Esophagus muscularis mucosa (tissue), 4 donors: ENCODE data around the gene TNFAIP8L2. TPM values are rescaled to one million over a fixed set of nuclear protein-coding genes. Genes with fewer than 3 reads are reported as not detected.
"Not testable (repeated sequence)": the region's sequence is repeated elsewhere in the genome, so short reads cannot be mapped to it uniquely, and the experiment has no call there.

Source experiments
- DNase-seq: peaks from one replicate; pipeline ENCODE4 v3.0.0-alpha.2; 2017; ENCODE audit errors: extremely low spot score
- H3K27ac ChIP-seq, 4 donors: fragments of 200-600 bp; sonication (generic); replicated peaks in 1 of 4; 1 replicate in 3 of 4; 2 replicates in 1 of 4; pipeline ENCODE4 v1.5.1; 2016 to 2019; ENCODE audit warnings: mild to moderate bottlenecking in 1 of 4
- H3K27me3 ChIP-seq, 4 donors: fragments of 200-600 bp; sonication (generic); one replicate each; pipeline versions ENCODE4 v1.5.1 to v1.6.0; 2016 to 2019
- H3K36me3 ChIP-seq, 4 donors: fragments of 200-600 bp; sonication (generic); one replicate each; pipeline ENCODE4 v1.5.1; 2016 to 2019
- H3K4me1 ChIP-seq, 4 donors: fragments of 200-600 bp; sonication (generic); one replicate each; pipeline ENCODE4 v1.5.1; 2016 to 2019
- H3K4me3 ChIP-seq, 4 donors: fragments of 200-600 bp; sonication (generic); 1 replicate in 2 of 4; 2 replicates in 2 of 4; pipeline ENCODE4 v1.5.1; 2016 to 2019; ENCODE audit warnings: mild to moderate bottlenecking in 4 of 4, moderate library complexity in 1 of 4
- H3K9me3 ChIP-seq, 4 donors: fragments of 200-600 bp; sonication (generic); 1 replicate in 3 of 4; 2 replicates in 1 of 4; pipeline ENCODE4 v1.5.1; 2016 to 2019
- EP300 ChIP-seq: sonication (generic); formaldehyde crosslinking; IDR thresholded peaks from one replicate; pipeline ENCODE4 v1.6.1; 2017; ENCODE audit warnings: antibody characterized with exemption
- POLR2A ChIP-seq: fragments of 450-650 bp; IDR thresholded peaks from one replicate; pipeline ENCODE4 v1.6.1; 2017; ENCODE audit warnings: antibody characterized with exemption, moderate library complexity, mild to moderate bottlenecking, low read depth
- POLR2AphosphoS5 ChIP-seq, 2 donors: sonication (generic); formaldehyde crosslinking; IDR thresholded peaks; one replicate each; pipeline ENCODE4 v1.6.1; 2017; ENCODE audit warnings: antibody characterized with exemption in 2 of 2
- WGBS: methylation state at CpG from one replicate; pipeline ENCODE4 v1.1.5; 2018; 5-methylcytosine and 5-hydroxymethylcytosine counted together
- intact Hi-C: fragments of 100-400 bp; cut with DNase I; formaldehyde crosslinking; loops from one replicate; pipeline ENCODE4 v1.15.1; 2023
- total RNA-seq, 4 donors: library from RNA; depleted of rRNA; stranded (reverse); fragments of >200 nt; gene quantifications; one replicate each; pipeline versions ENCODE4 v1.1.0 to v1.2.1, GENCODE V29; 2016
- TF ChIP-seq, protein P1 (sequence below), 3 experiments: fragments of 200-600 bp in 2 of 3; fragments of 450-650 bp in 1 of 3; sonication (generic) in 2 of 3; IDR thresholded peaks; one replicate each; pipeline ENCODE4 v1.5.1; 2017 to 2019; ENCODE audit warnings: antibody characterized with exemption in 3 of 3, mild to moderate bottlenecking in 2 of 3, moderate library complexity in 1 of 3

Gene TNFAIP8L2
- total RNA-seq, 4 donors from 2014 or later: 2.8 to 8.3 (median 5.0) TPM

DNA sequence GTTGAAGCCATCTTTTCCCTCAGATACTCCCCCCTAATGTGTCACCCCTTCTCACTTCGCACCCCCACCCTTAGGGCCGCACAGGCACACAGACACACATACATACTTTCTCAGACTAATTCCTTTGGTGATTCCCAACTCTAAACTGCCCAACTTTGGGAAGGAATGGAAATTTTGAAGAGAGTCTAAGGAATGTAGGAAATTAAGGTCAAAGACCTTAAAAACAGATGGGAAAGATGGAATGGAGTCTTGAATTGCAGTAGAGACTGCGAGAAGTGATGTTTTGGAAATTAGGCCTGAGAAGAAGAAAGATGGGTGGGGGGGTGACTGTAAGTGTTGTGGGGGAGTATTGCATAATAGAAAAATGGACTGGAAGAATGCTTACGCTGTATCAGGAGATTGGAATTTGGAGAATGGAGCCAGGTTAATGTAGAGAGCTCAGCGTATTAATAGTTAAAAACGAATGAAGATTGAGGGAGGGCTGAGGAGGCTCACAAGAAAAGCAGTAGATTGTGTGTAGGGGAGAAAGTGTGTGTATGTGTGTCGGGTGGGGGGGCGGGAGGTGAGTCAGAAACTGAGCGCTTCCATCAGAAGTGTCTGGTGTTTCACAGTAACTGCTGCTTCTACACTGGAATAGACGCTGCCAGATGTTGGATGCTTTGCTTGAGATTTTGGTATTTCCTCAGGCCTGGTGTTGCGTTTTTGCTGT lies 43.6 kb downstream of the TNFAIP8L2 start:
- peak overlapping the region; percentile 92 to 96 (median 95) for H3K27ac ChIP-seq
- TF ChIP-seq POLR2AphosphoS5 (IDR thresholded peaks at IDR 0.05) (peak; percentile 3 to 25), POLR2A (no peak), EP300 (no peak)
- TF ChIP-seq, protein P1, sequence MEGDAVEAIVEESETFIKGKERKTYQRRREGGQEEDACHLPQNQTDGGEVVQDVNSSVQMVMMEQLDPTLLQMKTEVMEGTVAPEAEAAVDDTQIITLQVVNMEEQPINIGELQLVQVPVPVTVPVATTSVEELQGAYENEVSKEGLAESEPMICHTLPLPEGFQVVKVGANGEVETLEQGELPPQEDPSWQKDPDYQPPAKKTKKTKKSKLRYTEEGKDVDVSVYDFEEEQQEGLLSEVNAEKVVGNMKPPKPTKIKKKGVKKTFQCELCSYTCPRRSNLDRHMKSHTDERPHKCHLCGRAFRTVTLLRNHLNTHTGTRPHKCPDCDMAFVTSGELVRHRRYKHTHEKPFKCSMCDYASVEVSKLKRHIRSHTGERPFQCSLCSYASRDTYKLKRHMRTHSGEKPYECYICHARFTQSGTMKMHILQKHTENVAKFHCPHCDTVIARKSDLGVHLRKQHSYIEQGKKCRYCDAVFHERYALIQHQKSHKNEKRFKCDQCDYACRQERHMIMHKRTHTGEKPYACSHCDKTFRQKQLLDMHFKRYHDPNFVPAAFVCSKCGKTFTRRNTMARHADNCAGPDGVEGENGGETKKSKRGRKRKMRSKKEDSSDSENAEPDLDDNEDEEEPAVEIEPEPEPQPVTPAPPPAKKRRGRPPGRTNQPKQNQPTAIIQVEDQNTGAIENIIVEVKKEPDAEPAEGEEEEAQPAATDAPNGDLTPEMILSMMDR (IDR thresholded peaks at IDR 0.05): no peak
- no peak for DNase-seq
- WGBS: 11% methylated on average over 11 of the region's 11 CpGs
- H3K36me3 ChIP-seq: peaks cover 5 to 20% (median 18%) of the 10 kb centered on the region in 4 donors
- H3K4me1 ChIP-seq: peaks cover 40 to 83% (median 75%) of the 10 kb centered on the region in 4 donors
- peak overlapping the region; percentile 82 to 92 (median 86) for H3K4me3 ChIP-seq
- no peaks in the 10 kb centered on the region for H3K27me3 ChIP-seq
- intact Hi-C loops: no loop called here
- no peaks in the 10 kb centered on the region for H3K9me3 ChIP-seq

- intact Hi-C loops, H3K4me3 ChIP-seq, H3K27me3 ChIP-seq, H3K9me3 ChIP-seq, DNase-seq: not testable (repeated sequence)
- H3K4me1 ChIP-seq: peaks cover 30 to 69% (median 67%) of the 10 kb centered on the region in 4 donors
- peaks cover 27 to 59% (median 55%) of the 10 kb centered on the region in 4 donors for H3K36me3 ChIP-seq
- H3K27ac ChIP-seq: peak overlapping the region in 1 of 4 donors; percentile 22
- 89% methylated on average over 10 of the region's 12 CpGs for WGBS
Observed at GRCh38 chr1:151205381-151205965, 49.0 kb downstream of the TNFAIP8L2 start.

Other genes with a start within 250 kb of the TNFAIP8L2 start
- 10 to 100 TPM; 24.9 to 30.2 (median 27.7) TPM for gene SETDB1, start 230.3 kb upstream of the TNFAIP8L2 start, total RNA-seq
- gene CERS2, start 181.8 kb upstream of the TNFAIP8L2 start, total RNA-seq: 100 to 1,000 TPM in 3 of 4 donors, 10 to 100 TPM in 1; 91.8 to 130 (median 117) TPM
- gene ANXA9, start 174.4 kb upstream of the TNFAIP8L2 start, total RNA-seq: under 1 TPM; 0.13 to 0.42 (median 0.34) TPM
- 10 to 100 TPM; 21.6 to 31.7 (median 27.0) TPM for gene MINDY1, start 149.7 kb upstream of the TNFAIP8L2 start, total RNA-seq
- gene PRUNE1, start 148.2 kb upstream of the TNFAIP8L2 start, total RNA-seq: 10 to 100 TPM; 17.4 to 40.7 (median 23.1) TPM
- gene BNIPL, start 120.1 kb upstream of the TNFAIP8L2 start, total RNA-seq: under 1 TPM; under 0.01 to 0.17 (median 0.12) TPM
- gene C1orf56, start 108.9 kb upstream of the TNFAIP8L2 start, total RNA-seq: 1 to 10 TPM; 4.3 to 8.7 (median 8.2) TPM
- gene CDC42SE1, start 97.0 kb upstream of the TNFAIP8L2 start, total RNA-seq: 10 to 100 TPM; 41.1 to 58.2 (median 49.6) TPM
- gene MLLT11, start 96.3 kb upstream of the TNFAIP8L2 start, total RNA-seq: 1 to 10 TPM in 2 of 4 donors, under 1 TPM in 2; 0.78 to 1.7 (median 1.2) TPM
- gene GABPB2, start 85.9 kb upstream of the TNFAIP8L2 start, total RNA-seq: 10 to 100 TPM; 16.1 to 25.7 (median 20.9) TPM
- gene SEMA6C, start 10.0 kb upstream of the TNFAIP8L2 start, total RNA-seq: 10 to 100 TPM in 1 of 4 donors, 1 to 10 TPM in 3; 5.3 to 12.2 (median 7.3) TPM
- gene LYSMD1, start 9.3 kb downstream of the TNFAIP8L2 start, total RNA-seq: 10 to 100 TPM; 10.9 to 23.5 (median 12.6) TPM
- gene SCNM1, start 9.5 kb downstream of the TNFAIP8L2 start, total RNA-seq: 10 to 100 TPM; 11.2 to 39.3 (median 21.4) TPM
- 1 to 10 TPM in 2 of 4 donors, not detected in 2; 1.5 to 1.6 TPM for gene TMOD4, start 19.3 kb downstream of the TNFAIP8L2 start, total RNA-seq
- 10 to 100 TPM; 45.7 to 57.0 (median 54.3) TPM for gene VPS72, start 33.5 kb downstream of the TNFAIP8L2 start, total RNA-seq
- 10 to 100 TPM; 44.7 to 54.9 (median 47.1) TPM for gene PIP5K1A, start 41.9 kb downstream of the TNFAIP8L2 start, total RNA-seq
- gene PSMD4, start 98.1 kb downstream of the TNFAIP8L2 start, total RNA-seq: 100 to 1,000 TPM; 157 to 195 (median 176) TPM
- gene ZNF687, start 125.7 kb downstream of the TNFAIP8L2 start, total RNA-seq: 10 to 100 TPM; 16.6 to 28.6 (median 23.1) TPM
- gene PI4KB, start 170.8 kb downstream of the TNFAIP8L2 start, total RNA-seq: 10 to 100 TPM; 54.8 to 79.5 (median 68.9) TPM
- gene RFX5, start 190.6 kb downstream of the TNFAIP8L2 start, total RNA-seq: 10 to 100 TPM; 40.3 to 50.3 (median 45.0) TPM
- gene SELENBP1, start 216.1 kb downstream of the TNFAIP8L2 start, total RNA-seq: 100 to 1,000 TPM in 1 of 4 donors, 10 to 100 TPM in 3; 61.4 to 113 (median 81.6) TPM
- 100 to 1,000 TPM; 236 to 284 (median 253) TPM for gene PSMB4, start 242.9 kb downstream of the TNFAIP8L2 start, total RNA-seq